SK-N-SH treated with all-trans-retinoic acid at 6 μM for 48 hours (cell line): Measurements from ENCODE around the gene RMND1.

Source experiments
- ATAC-seq: fragments of 200-7000 bp; cut with Tn5 transposase; 3 replicates; pipeline ENCODE4 v1.9.1; 2020; ENCODE audit warnings: mild to moderate bottlenecking, moderate library complexity
- ARNTL ChIP-seq: fragments of 450-650 bp; formaldehyde crosslinking; IDR thresholded peaks from 2 replicates; pipeline ENCODE4 v1.5.0; 2020; ENCODE audit warnings: low read depth, mild to moderate bottlenecking, moderate library complexity, borderline replicate concordance
- BACH2 ChIP-seq: fragments of 250-450 bp; sonication (Bioruptor Pico); IDR thresholded peaks from 2 replicates; pipeline ENCODE4 v1.9.0; 2021; ENCODE audit warnings: mild to moderate bottlenecking, borderline replicate concordance
- CSDC2 ChIP-seq: fragments of 250-450 bp; sonication (Bioruptor Pico); IDR thresholded peaks from 2 replicates; pipeline ENCODE4 v1.5.0; 2020; ENCODE audit warnings: mild to moderate bottlenecking, moderate library complexity
- GLIS3 ChIP-seq: fragments of 250-450 bp; sonication (Bioruptor Pico); IDR thresholded peaks from 2 replicates; pipeline ENCODE4 v1.5.0; 2020; ENCODE audit warnings: mild to moderate bottlenecking, moderate library complexity
- OSR1 ChIP-seq: fragments of 250-450 bp; sonication (Bioruptor Pico); IDR thresholded peaks from 2 replicates; pipeline ENCODE4 v1.8.0; 2022; ENCODE audit warnings: moderate library complexity, mild to moderate bottlenecking, inconsistent platforms
- PPARA ChIP-seq: fragments of 250-450 bp; sonication (Bioruptor Pico); IDR thresholded peaks from 2 replicates; pipeline ENCODE4 v1.5.0; 2020; ENCODE audit warnings: mild to moderate bottlenecking, borderline replicate concordance
- RARB ChIP-seq: fragments of 250-450 bp; sonication (Bioruptor Pico); IDR thresholded peaks from 2 replicates; pipeline ENCODE4 v1.8.0; 2021; ENCODE audit warnings: mild to moderate bottlenecking, moderate library complexity
- SNAI2 ChIP-seq: fragments of 250-450 bp; sonication (Bioruptor Pico); IDR thresholded peaks from 2 replicates; pipeline ENCODE4 v1.5.0; 2020; ENCODE audit warnings: mild to moderate bottlenecking, moderate library complexity
- TCF4 ChIP-seq: fragments of 250-450 bp; sonication (Bioruptor Pico); IDR thresholded peaks from 2 replicates; pipeline ENCODE4 v1.8.0; 2021; ENCODE audit warnings: mild to moderate bottlenecking, moderate library complexity, borderline replicate concordance
- TOX ChIP-seq: fragments of 250-450 bp; sonication (Bioruptor Pico); IDR thresholded peaks from 2 replicates; pipeline ENCODE4 v1.8.0; 2021; ENCODE audit warnings: mild to moderate bottlenecking, moderate library complexity, borderline replicate concordance
- ZC3H10 ChIP-seq: fragments of 250-450 bp; sonication (Bioruptor Pico); IDR thresholded peaks from 2 replicates; pipeline ENCODE4 v1.5.1; 2021; ENCODE audit warnings: mild to moderate bottlenecking, moderate library complexity
- ZFP3 ChIP-seq: fragments of 250-450 bp; sonication (Bioruptor Pico); IDR thresholded peaks from 2 replicates; pipeline ENCODE4 v1.5.0; 2020; ENCODE audit warnings: mild to moderate bottlenecking, moderate library complexity
- ZFP30 ChIP-seq: fragments of 450-650 bp; formaldehyde crosslinking; IDR thresholded peaks from 2 replicates; pipeline ENCODE4 v1.5.0; 2022; ENCODE audit warnings: mild to moderate bottlenecking, moderate library complexity
- ZNF565 ChIP-seq: fragments of 450-650 bp; formaldehyde crosslinking; conservative IDR thresholded peaks from 2 replicates; pipeline ENCODE4 v1.5.0; 2020; ENCODE audit warnings: low read depth, mild to moderate bottlenecking, moderate library complexity
- ZNF8 ChIP-seq: fragments of 450-650 bp; formaldehyde crosslinking; IDR thresholded peaks from 2 replicates; pipeline ENCODE4 v1.5.0; 2020; ENCODE audit warnings: mild to moderate bottlenecking, moderate library complexity
- TF ChIP-seq, protein P1 (sequence below): fragments of 250-450 bp; sonication (Bioruptor Pico); IDR thresholded peaks from 2 replicates; pipeline ENCODE4 v1.8.0; 2020; ENCODE audit warnings: mild to moderate bottlenecking, moderate library complexity, borderline replicate concordance
- TF ChIP-seq, protein P2 (sequence below): fragments of 250-450 bp; sonication (Bioruptor Pico); IDR thresholded peaks from 2 replicates; pipeline ENCODE4 v1.8.0; 2021; ENCODE audit warnings: low read depth, mild to moderate bottlenecking, moderate library complexity, borderline replicate concordance
- TF ChIP-seq, protein P3 (sequence below): fragments of 250-450 bp; sonication (Bioruptor Pico); IDR thresholded peaks from 2 replicates; pipeline ENCODE4 v1.5.0; 2020; ENCODE audit warnings: mild to moderate bottlenecking, moderate library complexity
- TF ChIP-seq, protein P4 (sequence below): fragments of 250-450 bp; sonication (Bioruptor Pico); IDR thresholded peaks from 2 replicates; pipeline ENCODE4 v1.5.1; 2021; ENCODE audit warnings: mild to moderate bottlenecking, moderate library complexity
- TF ChIP-seq, protein P5 (sequence below): fragments of 250-450 bp; sonication (Bioruptor Pico); IDR thresholded peaks from 2 replicates; pipeline ENCODE4 v1.5.1; 2020; ENCODE audit warnings: low read depth, mild to moderate bottlenecking, moderate library complexity

The RMND1 gene

DNA sequence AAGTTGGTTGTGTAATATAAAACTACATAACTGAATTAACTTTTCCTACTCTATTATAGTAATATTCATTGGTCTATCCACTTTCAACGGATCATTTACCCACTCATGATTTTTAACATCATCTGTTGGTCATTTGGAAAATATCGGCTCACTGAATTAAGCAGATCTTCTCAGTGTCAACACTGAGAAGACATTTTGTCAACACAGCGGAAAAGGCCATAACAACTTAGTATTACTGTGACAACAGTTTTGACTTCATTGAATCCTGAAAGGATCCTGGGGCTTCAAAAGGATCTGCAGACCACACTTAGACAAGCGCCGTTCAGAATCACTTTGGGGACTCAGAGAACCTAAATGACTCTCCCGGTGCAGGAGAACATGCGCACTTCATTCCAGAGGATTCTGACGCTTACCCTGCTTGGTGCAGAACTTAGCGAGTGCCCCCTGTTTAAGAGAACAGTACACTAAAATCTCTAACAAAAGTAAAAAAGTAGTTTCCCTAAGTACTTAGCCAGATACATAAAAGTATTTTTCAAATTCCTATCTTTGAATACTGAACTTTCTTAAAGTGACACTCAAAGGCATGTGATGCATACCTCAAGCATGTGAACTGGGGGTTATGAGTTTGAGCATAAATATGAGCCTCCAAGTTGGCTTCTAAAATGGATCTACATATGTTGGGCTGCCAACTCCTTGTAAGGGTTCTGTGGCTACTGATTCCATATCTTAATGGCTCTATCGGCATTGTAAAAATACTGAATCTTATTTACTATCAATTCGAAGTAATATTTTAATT is 64.6 kb downstream of the RMND1 start:
- ATAC-seq = no peak
- TF ChIP-seq SNAI2 (CRISPR knock-in tag) = no peak
- TF ChIP-seq, protein P1, sequence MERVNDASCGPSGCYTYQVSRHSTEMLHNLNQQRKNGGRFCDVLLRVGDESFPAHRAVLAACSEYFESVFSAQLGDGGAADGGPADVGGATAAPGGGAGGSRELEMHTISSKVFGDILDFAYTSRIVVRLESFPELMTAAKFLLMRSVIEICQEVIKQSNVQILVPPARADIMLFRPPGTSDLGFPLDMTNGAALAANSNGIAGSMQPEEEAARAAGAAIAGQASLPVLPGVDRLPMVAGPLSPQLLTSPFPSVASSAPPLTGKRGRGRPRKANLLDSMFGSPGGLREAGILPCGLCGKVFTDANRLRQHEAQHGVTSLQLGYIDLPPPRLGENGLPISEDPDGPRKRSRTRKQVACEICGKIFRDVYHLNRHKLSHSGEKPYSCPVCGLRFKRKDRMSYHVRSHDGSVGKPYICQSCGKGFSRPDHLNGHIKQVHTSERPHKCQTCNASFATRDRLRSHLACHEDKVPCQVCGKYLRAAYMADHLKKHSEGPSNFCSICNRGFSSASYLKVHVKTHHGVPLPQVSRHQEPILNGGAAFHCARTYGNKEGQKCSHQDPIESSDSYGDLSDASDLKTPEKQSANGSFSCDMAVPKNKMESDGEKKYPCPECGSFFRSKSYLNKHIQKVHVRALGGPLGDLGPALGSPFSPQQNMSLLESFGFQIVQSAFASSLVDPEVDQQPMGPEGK (CRISPR knock-in tag) = no peak
- TF ChIP-seq BACH2 = no peak
- TF ChIP-seq, protein P2, sequence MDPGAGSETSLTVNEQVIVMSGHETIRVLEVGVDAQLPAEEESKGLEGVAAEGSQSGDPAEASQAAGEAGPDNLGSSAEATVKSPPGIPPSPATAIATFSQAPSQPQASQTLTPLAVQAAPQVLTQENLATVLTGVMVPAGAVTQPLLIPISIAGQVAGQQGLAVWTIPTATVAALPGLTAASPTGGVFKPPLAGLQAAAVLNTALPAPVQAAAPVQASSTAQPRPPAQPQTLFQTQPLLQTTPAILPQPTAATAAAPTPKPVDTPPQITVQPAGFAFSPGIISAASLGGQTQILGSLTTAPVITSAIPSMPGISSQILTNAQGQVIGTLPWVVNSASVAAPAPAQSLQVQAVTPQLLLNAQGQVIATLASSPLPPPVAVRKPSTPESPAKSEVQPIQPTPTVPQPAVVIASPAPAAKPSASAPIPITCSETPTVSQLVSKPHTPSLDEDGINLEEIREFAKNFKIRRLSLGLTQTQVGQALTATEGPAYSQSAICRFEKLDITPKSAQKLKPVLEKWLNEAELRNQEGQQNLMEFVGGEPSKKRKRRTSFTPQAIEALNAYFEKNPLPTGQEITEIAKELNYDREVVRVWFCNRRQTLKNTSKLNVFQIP (CRISPR knock-in tag) = no peak
- TF ChIP-seq ZNF8 (CRISPR knock-in tag) = no peak
- TF ChIP-seq TCF4 (CRISPR knock-in tag) = no peak
- no peak for TF ChIP-seq CSDC2 (CRISPR knock-in tag)
- TF ChIP-seq, protein P3, sequence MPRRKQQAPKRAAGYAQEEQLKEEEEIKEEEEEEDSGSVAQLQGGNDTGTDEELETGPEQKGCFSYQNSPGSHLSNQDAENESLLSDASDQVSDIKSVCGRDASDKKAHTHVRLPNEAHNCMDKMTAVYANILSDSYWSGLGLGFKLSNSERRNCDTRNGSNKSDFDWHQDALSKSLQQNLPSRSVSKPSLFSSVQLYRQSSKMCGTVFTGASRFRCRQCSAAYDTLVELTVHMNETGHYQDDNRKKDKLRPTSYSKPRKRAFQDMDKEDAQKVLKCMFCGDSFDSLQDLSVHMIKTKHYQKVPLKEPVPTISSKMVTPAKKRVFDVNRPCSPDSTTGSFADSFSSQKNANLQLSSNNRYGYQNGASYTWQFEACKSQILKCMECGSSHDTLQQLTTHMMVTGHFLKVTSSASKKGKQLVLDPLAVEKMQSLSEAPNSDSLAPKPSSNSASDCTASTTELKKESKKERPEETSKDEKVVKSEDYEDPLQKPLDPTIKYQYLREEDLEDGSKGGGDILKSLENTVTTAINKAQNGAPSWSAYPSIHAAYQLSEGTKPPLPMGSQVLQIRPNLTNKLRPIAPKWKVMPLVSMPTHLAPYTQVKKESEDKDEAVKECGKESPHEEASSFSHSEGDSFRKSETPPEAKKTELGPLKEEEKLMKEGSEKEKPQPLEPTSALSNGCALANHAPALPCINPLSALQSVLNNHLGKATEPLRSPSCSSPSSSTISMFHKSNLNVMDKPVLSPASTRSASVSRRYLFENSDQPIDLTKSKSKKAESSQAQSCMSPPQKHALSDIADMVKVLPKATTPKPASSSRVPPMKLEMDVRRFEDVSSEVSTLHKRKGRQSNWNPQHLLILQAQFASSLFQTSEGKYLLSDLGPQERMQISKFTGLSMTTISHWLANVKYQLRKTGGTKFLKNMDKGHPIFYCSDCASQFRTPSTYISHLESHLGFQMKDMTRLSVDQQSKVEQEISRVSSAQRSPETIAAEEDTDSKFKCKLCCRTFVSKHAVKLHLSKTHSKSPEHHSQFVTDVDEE (CRISPR knock-in tag) = no peak
- no peak for TF ChIP-seq OSR1 (CRISPR knock-in tag)
- TF ChIP-seq, protein P4, sequence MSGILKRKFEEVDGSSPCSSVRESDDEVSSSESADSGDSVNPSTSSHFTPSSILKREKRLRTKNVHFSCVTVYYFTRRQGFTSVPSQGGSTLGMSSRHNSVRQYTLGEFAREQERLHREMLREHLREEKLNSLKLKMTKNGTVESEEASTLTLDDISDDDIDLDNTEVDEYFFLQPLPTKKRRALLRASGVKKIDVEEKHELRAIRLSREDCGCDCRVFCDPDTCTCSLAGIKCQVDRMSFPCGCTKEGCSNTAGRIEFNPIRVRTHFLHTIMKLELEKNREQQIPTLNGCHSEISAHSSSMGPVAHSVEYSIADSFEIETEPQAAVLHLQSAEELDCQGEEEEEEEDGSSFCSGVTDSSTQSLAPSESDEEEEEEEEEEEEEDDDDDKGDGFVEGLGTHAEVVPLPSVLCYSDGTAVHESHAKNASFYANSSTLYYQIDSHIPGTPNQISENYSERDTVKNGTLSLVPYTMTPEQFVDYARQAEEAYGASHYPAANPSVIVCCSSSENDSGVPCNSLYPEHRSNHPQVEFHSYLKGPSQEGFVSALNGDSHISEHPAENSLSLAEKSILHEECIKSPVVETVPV (CRISPR knock-in tag) = no peak

DNA sequence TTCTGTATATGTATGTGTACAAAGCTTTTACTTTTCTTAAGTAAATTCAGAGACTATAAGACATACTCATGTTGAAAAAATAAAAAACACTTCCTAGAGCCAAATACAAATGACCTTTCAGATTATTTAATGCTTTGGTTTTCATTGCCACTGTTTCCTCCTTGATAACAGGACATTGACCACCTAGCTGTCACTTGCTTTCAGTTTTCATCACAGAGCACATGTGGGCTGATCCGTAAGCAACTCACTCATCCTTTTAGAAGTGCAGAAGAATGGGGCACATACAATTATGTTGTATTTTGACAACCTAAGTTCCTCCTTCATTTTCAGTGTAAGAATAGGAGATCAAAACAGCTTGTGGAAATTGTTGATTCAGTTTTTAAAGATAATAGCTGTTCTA is 66.7 kb downstream of the RMND1 start:
- no peak for TF ChIP-seq BACH2
- no peak for TF ChIP-seq TCF4 (CRISPR knock-in tag)
- TF ChIP-seq, protein P4 (CRISPR knock-in tag) = no peak
- TF ChIP-seq, protein P3 (CRISPR knock-in tag) = no peak
- no peak for TF ChIP-seq RARB (CRISPR knock-in tag)
- TF ChIP-seq, protein P5, sequence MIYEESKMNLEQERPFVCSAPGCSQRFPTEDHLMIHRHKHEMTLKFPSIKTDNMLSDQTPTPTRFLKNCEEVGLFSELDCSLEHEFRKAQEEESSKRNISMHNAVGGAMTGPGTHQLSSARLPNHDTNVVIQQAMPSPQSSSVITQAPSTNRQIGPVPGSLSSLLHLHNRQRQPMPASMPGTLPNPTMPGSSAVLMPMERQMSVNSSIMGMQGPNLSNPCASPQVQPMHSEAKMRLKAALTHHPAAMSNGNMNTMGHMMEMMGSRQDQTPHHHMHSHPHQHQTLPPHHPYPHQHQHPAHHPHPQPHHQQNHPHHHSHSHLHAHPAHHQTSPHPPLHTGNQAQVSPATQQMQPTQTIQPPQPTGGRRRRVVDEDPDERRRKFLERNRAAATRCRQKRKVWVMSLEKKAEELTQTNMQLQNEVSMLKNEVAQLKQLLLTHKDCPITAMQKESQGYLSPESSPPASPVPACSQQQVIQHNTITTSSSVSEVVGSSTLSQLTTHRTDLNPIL = no peak
- no peak for TF ChIP-seq ARNTL (CRISPR knock-in tag)
- no peak for TF ChIP-seq CSDC2 (CRISPR knock-in tag)
- TF ChIP-seq, protein P2 (CRISPR knock-in tag) = no peak
- TF ChIP-seq ZC3H10 (CRISPR knock-in tag) = no peak
- no peak for TF ChIP-seq ZFP30 (CRISPR knock-in tag)
- no peak for TF ChIP-seq ZNF565
- TF ChIP-seq SNAI2 (CRISPR knock-in tag) = no peak
- TF ChIP-seq TOX = no peak
- no peak for TF ChIP-seq GLIS3
- TF ChIP-seq PPARA (CRISPR knock-in tag) = no peak
- no peak for TF ChIP-seq ZFP3 (CRISPR knock-in tag)
- ATAC-seq = no peak
